HG02981 (cell line): ENCODE data around the gene OGFR.

Source experiments
- ATAC-seq: cut with Tn5 transposase; IDR thresholded peaks from one replicate; pipeline ENCODE4 v1.9.1; 2021; ENCODE audit warnings: mild to moderate bottlenecking, moderate library complexity; ENCODE audit not compliant: unreplicated experiment

The OGFR gene

DNA sequence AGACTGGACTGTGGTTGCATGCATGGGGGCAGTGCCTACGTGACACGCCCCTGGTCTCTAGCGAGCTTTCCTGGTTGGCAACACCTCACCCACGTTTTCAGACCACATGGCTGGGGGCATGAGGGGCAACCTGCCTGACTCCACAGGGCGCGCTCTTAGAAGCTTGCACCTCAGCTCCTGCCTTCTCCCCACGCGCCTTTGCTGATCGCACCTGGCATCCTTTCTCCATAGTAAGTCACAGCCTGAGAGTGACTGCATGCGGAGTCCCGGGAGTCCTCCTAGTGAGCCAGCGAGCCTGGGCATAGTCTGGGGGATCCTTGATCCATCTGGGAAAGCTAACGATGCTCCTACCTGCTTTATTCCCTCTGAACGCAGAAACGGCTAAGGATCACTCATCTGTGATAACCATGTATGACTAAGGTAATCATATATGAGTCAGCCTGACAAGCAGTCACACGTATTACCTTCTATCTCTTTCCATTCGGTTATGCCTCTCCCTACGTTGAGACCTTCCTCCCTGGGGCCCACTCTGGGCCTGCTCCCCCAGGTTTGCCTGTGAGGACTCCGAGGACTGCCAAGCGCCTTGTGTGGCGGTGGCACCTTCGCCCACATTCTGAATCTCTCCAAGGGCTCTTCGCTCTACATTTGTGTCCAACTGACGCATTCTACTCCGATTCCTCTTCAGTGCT lies 52.4 kb downstream of the OGFR start:
- ATAC-seq, result no peak

GRCh38 chr20:62858058-62858830 lies 53.6 kb downstream of the OGFR start:
- ATAC-seq, result no peak

DNA sequence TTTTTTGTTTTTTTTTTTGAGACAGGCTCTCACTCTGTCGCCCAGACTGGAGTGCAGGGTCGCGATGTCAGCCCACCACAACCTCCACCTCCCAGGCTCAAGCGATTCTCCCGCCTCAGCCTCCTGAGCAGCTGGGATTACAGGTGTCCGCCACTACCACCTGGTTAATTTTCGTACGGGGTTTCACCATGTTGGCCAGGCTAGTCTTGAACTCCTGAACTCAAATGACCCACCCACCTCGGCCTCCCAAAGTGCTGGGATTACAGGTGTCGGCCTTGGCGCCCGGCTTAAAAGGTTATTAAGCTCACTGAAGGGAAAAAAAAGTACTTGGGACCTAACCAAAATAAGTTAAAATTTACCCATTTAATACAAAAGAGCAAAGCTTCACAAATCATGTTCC lies 55.1 kb downstream of the OGFR start:
- no peak for ATAC-seq

DNA sequence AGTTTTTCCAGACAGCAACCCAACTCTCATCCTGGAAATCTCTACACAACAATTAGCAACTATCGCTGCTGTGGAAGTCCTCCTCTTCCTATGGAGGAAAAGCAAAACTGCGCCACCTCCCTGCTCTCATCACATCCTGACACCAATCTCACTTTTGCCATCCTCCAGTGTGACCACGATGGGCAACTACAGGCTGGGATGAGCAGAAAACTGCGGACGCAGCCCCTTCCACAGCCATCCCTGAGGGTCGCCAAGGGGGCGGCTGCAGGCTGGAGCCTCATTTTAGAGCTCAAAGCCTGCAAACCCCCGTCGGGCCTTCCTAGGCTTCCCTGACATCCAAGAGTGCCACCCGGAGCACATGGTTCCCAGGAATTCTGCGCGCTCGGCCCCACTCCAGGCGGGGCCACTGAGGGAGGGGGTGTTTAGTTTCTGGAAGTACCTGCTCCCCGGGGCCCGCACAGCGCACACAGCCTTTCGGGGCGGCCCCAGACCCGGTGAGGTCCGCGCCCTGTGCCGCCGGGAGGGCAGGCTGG lies 55.8 kb downstream of the OGFR start:
- ATAC-seq, result peak; percentile 5

DNA sequence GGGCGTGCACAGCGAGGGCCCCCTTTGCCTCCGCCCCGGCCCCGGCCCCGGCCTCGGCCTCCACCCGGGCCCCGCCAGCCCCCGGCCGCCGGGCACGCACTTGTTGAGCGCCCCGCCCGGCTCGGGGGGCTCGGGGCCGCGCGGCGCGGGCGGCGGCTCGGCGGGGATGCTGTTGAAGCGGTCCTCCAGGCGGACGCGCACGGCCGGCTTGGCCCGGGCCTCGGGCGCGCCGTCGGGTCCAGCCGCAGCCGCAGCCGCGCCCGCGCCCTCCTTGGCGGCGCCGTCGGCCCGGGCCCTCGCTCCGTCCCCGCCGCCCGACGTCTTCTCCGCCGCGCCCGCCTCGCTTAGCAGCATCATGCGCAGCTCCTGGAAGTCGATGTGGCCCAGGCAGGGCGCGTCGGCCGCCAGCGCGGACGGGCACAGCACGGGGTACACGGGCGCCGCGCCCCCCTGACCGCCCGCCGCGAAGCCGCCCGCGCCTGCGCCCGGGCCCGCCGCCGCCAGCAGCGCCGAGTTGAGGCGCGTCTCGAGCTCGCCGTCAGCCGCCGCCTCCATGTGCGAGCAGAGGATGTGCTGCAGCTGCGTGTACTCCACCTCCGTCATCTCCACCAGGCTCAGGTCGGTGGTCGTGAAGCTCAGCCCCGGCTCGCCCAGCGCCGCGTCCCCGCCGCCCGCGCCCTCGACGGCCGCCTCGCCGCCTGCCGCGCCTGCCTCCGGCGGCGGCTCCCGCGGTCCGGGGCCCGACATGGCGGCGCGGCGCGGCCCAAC lies 56.5 kb downstream of the OGFR start:
- ATAC-seq, result peak; percentile 29

- ATAC-seq, result peak; percentile 57
These were observed 57.2 kb downstream of the OGFR start, which contains the start of gene TCFL5 for GRCh38 chr20:62861726-62862336. Gene TCFL5 (minus strand): TSS chr20:62861822. CDS start chr20:62861670, 152 bp downstream.
